SK-N-SH (cell line): ENCODE data around the gene CCL21. TPM values are rescaled to one million over a fixed set of nuclear protein-coding genes. Genes with fewer than 3 reads are reported as not detected.
"Not testable (repeated sequence)": the region's sequence is repeated elsewhere in the genome, so short reads cannot be mapped to it uniquely, and the experiment has no call there.

Source experiments
- CTCF ChIA-PET: fragments of 300-600, 350-600 bp; formaldehyde crosslinking; extraction: SDS; loops from one replicate; lab custom pipeline; 2021; lab: Yijun Ruan, JAX
- POLR2A ChIA-PET: fragments of 350-600 bp; sonication (Branson Sonifier 250); formaldehyde crosslinking; extraction: SDS; loops from one replicate; lab custom pipeline; 2020; ENCODE audit warnings: antibody characterized with exemption, inconsistent platforms; lab: Yijun Ruan, JAX
- DNase-seq: peaks from one replicate; pipeline ENCODE4 v3.0.0; 2012
- H2AFZ ChIP-seq: fragments of 200-600 bp; sonication (generic); 2 replicates; pipeline ENCODE4 v1.8.1; 2016; ENCODE audit warnings: antibody characterized with exemption, mild to moderate bottlenecking, low read depth
- H3F3A ChIP-seq: fragments of 200-600 bp; sonication (generic); replicated peaks from 2 replicates; pipeline ENCODE3; 2016; ENCODE audit warnings: antibody characterized with exemption, mild to moderate bottlenecking; ENCODE audit not compliant: insufficient read depth
- H3K27ac ChIP-seq, 2 experiments: fragments of 200-500 bp in 1 of 2; fragments of 200-600 bp in 1 of 2; sonication (Bioruptor generic) in 1 of 2; sonication (generic), shearing (Covaris generic) in 1 of 2; 2 replicates each; pipeline versions ENCODE4 v1.5.1 to v1.6.1; 2014 to 2016; ENCODE audit warnings: low read depth in 2 of 2, inconsistent platforms in 1 of 2, low read length in 1 of 2, mild to moderate bottlenecking in 1 of 2, mixed read lengths in 1 of 2
- H3K27me3 ChIP-seq: fragments of 200-600 bp; sonication (generic), shearing (Covaris generic); 2 replicates; pipeline ENCODE4 v1.6.1; 2016; ENCODE audit warnings: mixed run types; ENCODE audit not compliant: insufficient read depth
- H3K36me3 ChIP-seq, 2 experiments: fragments of 200-500 bp in 1 of 2; fragments of 200-600 bp in 1 of 2; sonication (Bioruptor generic) in 1 of 2; sonication (generic) in 1 of 2; replicated peaks in 1 of 2; 2 replicates each; pipeline versions ENCODE3 to v1.5.1; 2014 to 2016; ENCODE audit warnings: low read length in 1 of 2, mild to moderate bottlenecking in 1 of 2; ENCODE audit not compliant: insufficient read depth in 2 of 2, control insufficient read depth in 1 of 2
- H3K4me1 ChIP-seq, 2 experiments: fragments of 200-500 bp in 1 of 2; fragments of 200-600 bp in 1 of 2; sonication (Bioruptor generic) in 1 of 2; sonication (generic), shearing (Covaris generic) in 1 of 2; 2 replicates each; pipeline versions ENCODE4 v1.5.1 to v1.6.1; 2014 to 2016; ENCODE audit warnings: low read depth in 1 of 2, low read length in 1 of 2, mixed run types in 1 of 2; ENCODE audit not compliant: insufficient read depth in 2 of 2, control insufficient read depth in 1 of 2
- H3K4me2 ChIP-seq: fragments of 200-600 bp; sonication (generic), shearing (Covaris generic); 2 replicates; pipeline ENCODE4 v1.6.1; 2017; ENCODE audit warnings: mixed run types
- H3K4me3 ChIP-seq, 2 experiments: fragments of 200-500 bp in 1 of 2; fragments of 200-600 bp in 1 of 2; sonication (Bioruptor generic) in 1 of 2; sonication (generic), shearing (Covaris generic) in 1 of 2; 2 replicates each; pipeline versions ENCODE4 v1.5.1 to v1.8.1; 2014 to 2016; ENCODE audit warnings: low read depth in 2 of 2, inconsistent platforms in 1 of 2, low read length in 1 of 2, mild to moderate bottlenecking in 1 of 2, mixed read lengths in 1 of 2, moderate library complexity in 1 of 2
- H3K79me2 ChIP-seq: fragments of 200-600 bp; sonication (generic); 2 replicates; pipeline ENCODE4 v1.8.1; 2017; ENCODE audit warnings: mild to moderate bottlenecking; ENCODE audit not compliant: insufficient read depth
- H3K9ac ChIP-seq: fragments of 200-600 bp; sonication (generic); 2 replicates; pipeline ENCODE4 v1.6.1; 2017; ENCODE audit warnings: mixed run types
- H3K9me2 ChIP-seq: fragments of 200-600 bp; sonication (generic); 2 replicates; pipeline ENCODE4 v1.6.1; 2017; ENCODE audit warnings: mixed run types
- H3K9me3 ChIP-seq: fragments of 200-600 bp; sonication (generic); 2 replicates; pipeline ENCODE4 v1.6.1; 2017; ENCODE audit warnings: mixed run types, mild to moderate bottlenecking, moderate library complexity
- H4K20me1 ChIP-seq: fragments of 200-600 bp; sonication (generic); 2 replicates; pipeline ENCODE4 v1.6.1; 2017; ENCODE audit warnings: mild to moderate bottlenecking, mixed run types; ENCODE audit not compliant: insufficient read depth
- ELF1 ChIP-seq: IDR thresholded peaks from 2 replicates; pipeline ENCODE4 v1.4.0; 2012
- EP300 ChIP-seq, 2 experiments: IDR thresholded peaks; 2 replicates each; pipeline versions ENCODE4 v1.4.0 to v1.6.1; 2012; ENCODE audit warnings: borderline replicate concordance in 1 of 2, low read depth in 1 of 2, low read length in 1 of 2
- EZH2phosphoT487 ChIP-seq: fragments of 200-600 bp; sonication (generic); IDR thresholded peaks from 2 replicates; pipeline ENCODE4 v1.6.1; 2017; ENCODE audit warnings: low read depth, mixed run types, mild to moderate bottlenecking, antibody characterized with exemption, moderate library complexity, borderline replicate concordance
- FOSL2 ChIP-seq: IDR thresholded peaks from 2 replicates; pipeline ENCODE4 v1.4.0; 2012; ENCODE audit warnings: low read depth, mild to moderate bottlenecking, moderate library complexity, borderline replicate concordance
- FOXJ3 ChIP-seq: sonication (generic); formaldehyde crosslinking; IDR thresholded peaks from 2 replicates; pipeline ENCODE4 v1.5.1; 2020; ENCODE audit warnings: mild to moderate bottlenecking, missing genetic modification reagents
- GATA2 ChIP-seq: sonication (generic); formaldehyde crosslinking; IDR thresholded peaks from 2 replicates; pipeline ENCODE4 v1.5.0; 2020; ENCODE audit warnings: mild to moderate bottlenecking, missing genetic modification reagents
- IRF3 ChIP-seq: fragments of 150-350 bp; IDR thresholded peaks from 2 replicates; pipeline ENCODE4 v1.6.1; 2016; ENCODE audit warnings: mild to moderate bottlenecking, low read depth, low read length
- MAX ChIP-seq: IDR thresholded peaks from 2 replicates; pipeline ENCODE4 v1.4.0; 2012; ENCODE audit warnings: low read depth
- MEF2A ChIP-seq: IDR thresholded peaks from 2 replicates; pipeline ENCODE4 v1.4.0; 2012; ENCODE audit warnings: low read depth, borderline replicate concordance
- PBX3 ChIP-seq: IDR thresholded peaks from 2 replicates; pipeline ENCODE4; 2012
- RAD21 ChIP-seq: IDR thresholded peaks from 2 replicates; pipeline ENCODE4 v1.6.1; 2012; ENCODE audit warnings: mild to moderate bottlenecking, low read length
- REST ChIP-seq: IDR thresholded peaks from 2 replicates; pipeline ENCODE4 v1.6.1; 2012; ENCODE audit warnings: mild to moderate bottlenecking, low read depth, low read length, moderate library complexity
- RXRA ChIP-seq: IDR thresholded peaks from 2 replicates; pipeline ENCODE4 v1.4.0; 2012; ENCODE audit warnings: low read depth, mild to moderate bottlenecking, borderline replicate concordance
- SIN3A ChIP-seq: IDR thresholded peaks from 2 replicates; pipeline ENCODE4 v1.6.1; 2012; ENCODE audit warnings: low read depth, mild to moderate bottlenecking, low read length, moderate library complexity, borderline replicate concordance
- SMC3 ChIP-seq: IDR thresholded peaks from 2 replicates; pipeline ENCODE4 v1.6.1; 2012; ENCODE audit warnings: low read depth, low read length, improper control_type of control experiment
- TCF12 ChIP-seq: IDR thresholded peaks from 2 replicates; pipeline ENCODE4 v1.4.0; 2012
- WGBS: methylation state at CpG from one replicate; pipeline ENCODE4 v1.1.6; 2017; ENCODE audit warnings: low lambda C conversion rate; 5-methylcytosine and 5-hydroxymethylcytosine counted together
- polyA plus RNA-seq, 3 experiments: library from polyadenylated mRNA; depleted of rRNA; stranded (reverse); fragments of >200 nt; gene quantifications; 2 replicates each; pipeline ENCODE4 v1.2.3, GENCODE V29; 2012

CCL21 gene
- polyA plus RNA-seq, 1 of the 3 experiments (the other 2 are of a cell fraction): not detected

- 59% methylated on average over 11 of the region's 11 CpGs for WGBS
- Histone ChIP-seq H4K20me1 (no peaks in the 10 kb centered on the region), H3K4me2 (no peak overlapping the region), H3K4me3 (no peak overlapping the region), H3K79me2 (no peaks in the 10 kb centered on the region), H3K27me3 (no peaks in the 10 kb centered on the region), H3K36me3 (no peaks in the 10 kb centered on the region), H3K4me1 (peaks cover 0 to 3% of the 10 kb centered on the region in 2 experiments; a peak in 1 of 4 replicates), H3K9me2 (no peaks in the 10 kb centered on the region), H3F3A (no peaks in the 10 kb centered on the region), H3K9ac (no peak overlapping the region), H2AFZ (no peak overlapping the region), H3K27ac (no peak overlapping the region), H3K9me3 (no peaks in the 10 kb centered on the region)
- DNase-seq: no peak
- CTCF ChIA-PET: interaction anchor here (1.4 to 2.1 kb wide), 2 partner anchors 22 to 37 kb away, joined by 4 to 10 read pairs; no protein-coding TSS in a partner anchor
- TF ChIP-seq RAD21 (no peak), GATA2 (CRISPR knock-in tag) (no peak), FOSL2 (no peak), EZH2phosphoT487 (no peak), RXRA (no peak)
- POLR2A ChIA-PET: no interaction called here
These were observed 13.2 kb upstream of the CCL21 start for GRCh38 chr9:34723141-34723540.

GRCh38 chr9:34719769-34720025 is 9.8 kb upstream of the CCL21 start:
- H3K4me2 ChIP-seq, H3K79me2 ChIP-seq, H3K27ac ChIP-seq, H3K4me3 ChIP-seq, H3K27me3 ChIP-seq, DNase-seq, H3K4me1 ChIP-seq, H3K36me3 ChIP-seq, H2AFZ ChIP-seq, H4K20me1 ChIP-seq, H3F3A ChIP-seq, H3K9me2 ChIP-seq, POLR2A ChIA-PET, H3K9me3 ChIP-seq, H3K9ac ChIP-seq: not testable (repeated sequence)
- CTCF ChIA-PET: interaction anchor here (1.0 kb wide), 1 partner anchor 17 kb away, joined by 3 read pairs; no protein-coding TSS in a partner anchor

GRCh38 chr9:34719021-34719768 is 9.3 kb upstream of the CCL21 start:
- DNase-seq: no peak
- H3K79me2 ChIP-seq: no peaks in the 10 kb centered on the region
- ChIA-PET CTCF (interaction anchor here (1.0 kb wide), 1 partner anchor 17 kb away, joined by 3 read pairs; no protein-coding TSS in a partner anchor), POLR2A (no interaction called here)
- no peaks in the 10 kb centered on the region for H3K36me3 ChIP-seq
- H2AFZ ChIP-seq: no peak overlapping the region
- 67% methylated on average over 8 of the region's 8 CpGs for WGBS
- H3K4me3 ChIP-seq: no peak overlapping the region
- no peak overlapping the region for H3K9ac ChIP-seq
- no peaks in the 10 kb centered on the region for H4K20me1 ChIP-seq
- no peaks in the 10 kb centered on the region for H3K27me3 ChIP-seq
- H3F3A ChIP-seq: no peaks in the 10 kb centered on the region
- H3K4me2 ChIP-seq: no peak overlapping the region
- no peaks in the 10 kb centered on the region for H3K9me3 ChIP-seq
- H3K9me2 ChIP-seq: no peaks in the 10 kb centered on the region
- no peaks in the 10 kb centered on the region for H3K4me1 ChIP-seq
- no peak overlapping the region for H3K27ac ChIP-seq
- TF ChIP-seq SMC3: no peak
- TF ChIP-seq PBX3: no peak
- TF ChIP-seq MAX: no peak
- TF ChIP-seq TCF12: no peak
- TF ChIP-seq GATA2 (CRISPR knock-in tag): no peak
- TF ChIP-seq REST: no peak
- no peak for TF ChIP-seq FOXJ3 (CRISPR knock-in tag)
- no peak for TF ChIP-seq SIN3A
- TF ChIP-seq EP300 (IDR thresholded peaks at IDR 0.05; ENCODE audit: borderline replicate concordance in 1 of 2, low read depth in 1 of 2, low read length in 1 of 2): no peak
- no peak for TF ChIP-seq RAD21
- TF ChIP-seq MEF2A: no peak
- TF ChIP-seq ELF1: no peak
- no peak for TF ChIP-seq IRF3
